ENCODE measurements around the gene UBE2H. TPM values are rescaled to one million over a fixed set of nuclear protein-coding genes. Genes with fewer than 3 reads are reported as not detected.
"Not testable (repeated sequence)": the region's sequence is repeated elsewhere in the genome, so short reads cannot be mapped to it uniquely, and the experiment has no call there.

The UBE2H gene
- total RNA-seq, 2 donors from 2014 or later: 24.9 to 45.2 TPM

DNA sequence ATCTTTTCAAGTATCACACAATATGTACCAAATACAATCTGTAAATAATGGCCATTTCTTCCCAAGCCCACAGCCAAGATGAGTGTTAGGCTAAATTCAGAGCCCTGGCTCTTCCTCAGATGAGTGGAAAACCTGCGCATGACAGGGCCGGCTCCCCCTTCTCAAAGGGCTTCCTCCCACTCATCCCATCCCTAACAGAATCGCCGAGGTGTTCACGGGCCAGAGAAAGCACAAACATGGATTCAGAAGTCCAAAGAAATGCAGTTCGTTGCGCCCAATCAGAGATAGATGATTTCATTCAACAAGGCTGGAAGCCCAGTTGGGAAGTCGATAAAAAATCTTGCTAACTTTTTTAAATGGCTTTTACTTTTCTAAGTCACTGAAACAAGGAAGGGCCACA lies 121.8 kb downstream of the UBE2H start:
- Mint-ChIP-seq H3K36me3 (no peaks in the 10 kb centered on the region), H3K4me3 (no peak overlapping the region), H3K27me3 (no peaks in the 10 kb centered on the region), H3K9me3 (no peaks in the 10 kb centered on the region), H3K27ac (no peak overlapping the region), H3K4me1 (ENCODE audit: low read depth in 2 of 2) (peaks cover 14% of the 10 kb centered on the region in 2 donors)
- no peak for ATAC-seq
- no peak for DNase-seq (ENCODE audit: low spot score)

DNA sequence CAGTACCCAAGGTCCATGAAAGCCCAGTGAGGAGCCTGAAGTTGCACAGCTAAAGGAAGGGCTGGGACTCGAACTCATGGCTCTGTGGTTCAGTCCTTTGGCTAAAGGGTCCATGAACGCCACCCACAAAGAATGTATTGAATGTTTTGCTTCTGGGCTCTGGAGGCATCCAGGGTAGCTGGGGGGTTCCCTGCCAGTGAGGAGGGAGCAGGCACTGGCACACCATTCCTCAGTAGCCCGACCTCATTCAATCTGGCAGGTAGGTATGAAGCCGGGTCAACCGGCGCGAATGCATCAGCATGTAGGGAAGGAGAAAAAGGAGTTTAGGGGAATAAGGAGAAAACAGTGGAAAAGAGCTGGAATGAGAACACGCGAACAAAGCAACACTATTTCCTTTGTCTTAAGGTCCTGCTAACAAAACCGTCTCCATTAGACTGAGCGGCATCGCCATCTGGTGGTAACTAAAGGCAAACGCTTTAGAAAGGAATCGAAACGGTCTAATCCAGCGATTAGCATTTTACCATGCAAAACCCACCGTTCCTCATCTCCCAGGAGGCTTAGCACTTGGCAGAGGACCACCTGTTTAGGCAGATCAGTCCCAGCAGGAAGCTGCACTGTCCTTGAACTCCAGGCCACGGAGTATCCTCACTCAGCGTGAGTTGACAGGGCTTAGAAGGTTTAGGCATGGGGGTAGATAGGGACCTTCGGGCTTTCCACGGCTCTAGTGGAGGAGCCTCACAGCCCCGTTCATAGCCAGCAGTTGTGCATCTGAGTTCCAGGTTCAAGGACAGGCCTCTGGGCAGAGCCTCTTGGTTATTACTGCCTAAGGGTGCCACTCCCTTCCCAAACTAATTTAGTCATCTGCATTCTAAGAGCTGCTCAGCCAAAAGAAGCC lies 122.8 kb downstream of the UBE2H start:
- DNase-seq (ENCODE audit: low spot score) (peak; percentile 78), ATAC-seq (peak in 1 of 2 donors; percentile 29)
- no peaks in the 10 kb centered on the region for H3K27me3 Mint-ChIP-seq
- peaks cover 20 to 21% of the 10 kb centered on the region in 2 donors for H3K4me1 Mint-ChIP-seq (ENCODE audit: low read depth in 2 of 2)
- peak overlapping the region; percentile 68 for H3K4me3 Mint-ChIP-seq
- H3K36me3 Mint-ChIP-seq: no peaks in the 10 kb centered on the region
- no peaks in the 10 kb centered on the region for H3K9me3 Mint-ChIP-seq
- H3K27ac Mint-ChIP-seq: peak overlapping the region; percentile 50 to 61

DNA sequence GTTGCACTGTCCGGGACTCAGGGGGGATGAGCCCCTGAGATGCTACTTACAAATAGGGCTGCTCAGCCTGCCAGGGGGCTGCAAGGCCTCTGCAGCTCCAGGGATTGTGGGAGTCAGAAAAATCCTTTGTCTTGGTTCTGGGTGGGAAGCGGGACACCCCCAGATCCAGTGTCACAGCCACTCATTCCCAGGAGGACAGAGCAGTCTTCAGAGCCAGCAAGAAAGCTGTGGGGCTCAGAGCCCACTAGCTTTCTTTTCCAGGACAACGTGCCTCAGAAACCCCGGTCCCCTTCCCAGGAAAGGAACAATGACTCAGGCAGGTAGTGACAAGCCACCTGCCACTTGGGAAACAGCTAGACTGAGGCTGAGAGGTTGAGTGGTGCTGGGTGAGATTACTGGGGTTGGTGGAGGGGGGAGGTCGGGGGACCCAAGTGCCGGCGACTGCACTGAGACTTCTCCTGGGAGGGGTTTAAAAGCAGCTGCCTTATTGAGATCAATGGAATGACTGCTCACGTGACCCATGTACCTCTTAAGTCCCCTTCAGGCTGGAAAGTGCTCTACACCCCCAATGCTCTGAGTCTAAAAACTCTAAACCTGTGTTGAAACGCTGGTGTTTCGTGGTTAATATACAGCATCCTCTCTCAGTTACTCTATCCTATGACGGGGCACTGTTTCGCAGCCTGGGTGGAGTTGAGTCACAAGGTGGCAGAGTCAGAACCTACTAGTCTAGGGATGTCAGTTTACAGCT lies 123.6 kb downstream of the UBE2H start:
- Mint-ChIP-seq H3K4me3 (peak overlapping the region; percentile 68), H3K27me3 (no peaks in the 10 kb centered on the region), H3K27ac (peak overlapping the region; percentile 50 to 61), H3K4me1 (ENCODE audit: low read depth in 2 of 2) (peaks cover 24 to 27% of the 10 kb centered on the region in 2 donors), H3K9me3 (no peaks in the 10 kb centered on the region), H3K36me3 (no peaks in the 10 kb centered on the region)
- ATAC-seq (peak; percentile 61 to 73), DNase-seq (ENCODE audit: low spot score) (no peak)

DNA sequence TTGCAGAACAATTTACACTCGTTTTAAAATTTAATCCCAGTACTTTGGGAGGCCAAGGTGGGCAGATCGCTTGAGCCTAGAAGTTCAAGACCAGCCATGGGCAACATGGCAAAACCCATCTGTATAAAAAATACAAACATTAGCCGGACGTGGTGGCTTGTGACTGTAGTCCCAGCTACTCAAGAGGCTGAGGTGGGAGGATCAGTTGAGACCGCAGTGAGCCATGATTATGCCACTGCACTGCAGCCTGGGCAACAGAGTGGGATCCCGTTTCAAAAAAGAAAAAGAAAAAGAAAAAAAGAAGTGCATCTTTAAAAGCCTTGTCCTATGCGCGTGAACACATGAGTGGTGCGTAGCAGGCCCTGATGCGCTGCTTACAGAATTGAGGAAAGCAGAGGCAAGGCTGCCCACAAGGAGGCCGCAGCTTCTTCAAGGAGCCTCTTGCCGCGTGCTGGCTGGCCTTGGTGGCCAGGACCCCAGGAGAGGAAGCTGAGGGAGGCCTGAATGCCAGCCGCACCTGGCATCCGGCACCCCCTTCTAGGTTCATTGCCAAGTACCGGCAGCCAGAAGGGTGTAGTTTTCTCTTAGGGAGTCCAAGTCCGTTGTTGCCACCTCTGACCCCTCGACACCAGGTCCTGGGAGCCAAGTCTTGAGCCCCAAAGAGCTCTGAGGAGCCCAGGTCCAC lies 124.5 kb downstream of the UBE2H start:
- Mint-ChIP-seq H3K4me1 (ENCODE audit: low read depth in 2 of 2) (peaks cover 24 to 27% of the 10 kb centered on the region in 2 donors), H3K36me3 (no peaks in the 10 kb centered on the region), H3K27ac (no peak overlapping the region), H3K9me3 (no peaks in the 10 kb centered on the region), H3K27me3 (no peaks in the 10 kb centered on the region), H3K4me3 (no peak overlapping the region)
- DNase-seq (ENCODE audit: low spot score) (no peak), ATAC-seq (no peak)

DNA sequence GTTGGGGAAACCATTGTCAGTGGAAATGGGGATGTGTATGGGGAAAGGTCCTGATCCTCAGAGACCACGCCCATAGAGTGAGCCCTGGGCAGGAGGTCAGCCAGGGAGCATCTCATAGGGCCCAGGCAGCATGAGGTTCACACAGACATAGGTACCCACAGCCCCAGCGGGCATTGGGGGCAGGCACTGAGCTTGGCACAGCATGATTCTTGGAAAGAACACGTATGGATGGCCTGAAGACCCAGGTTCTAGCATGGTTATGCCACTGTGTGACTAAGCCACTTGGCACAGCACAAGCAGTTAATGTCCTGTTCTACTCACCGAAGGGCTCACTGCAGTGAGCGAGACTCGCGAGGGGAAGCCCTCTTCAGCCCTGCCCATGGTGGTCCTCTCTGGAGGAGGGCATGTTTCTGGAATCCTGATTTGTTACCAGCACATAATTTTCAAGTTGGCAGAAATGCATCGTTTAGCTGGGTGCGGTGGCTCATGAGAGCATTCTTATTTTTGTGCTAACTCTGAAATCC lies 125.2 kb downstream of the UBE2H start:
- Mint-ChIP-seq H3K9me3 (no peaks in the 10 kb centered on the region), H3K36me3 (no peaks in the 10 kb centered on the region), H3K4me1 (ENCODE audit: low read depth in 2 of 2) (peaks cover 24 to 27% of the 10 kb centered on the region in 2 donors), H3K27me3 (no peaks in the 10 kb centered on the region), H3K4me3 (no peak overlapping the region), H3K27ac (no peak overlapping the region)
- ATAC-seq (no peak), DNase-seq (ENCODE audit: low spot score) (no peak)

DNA sequence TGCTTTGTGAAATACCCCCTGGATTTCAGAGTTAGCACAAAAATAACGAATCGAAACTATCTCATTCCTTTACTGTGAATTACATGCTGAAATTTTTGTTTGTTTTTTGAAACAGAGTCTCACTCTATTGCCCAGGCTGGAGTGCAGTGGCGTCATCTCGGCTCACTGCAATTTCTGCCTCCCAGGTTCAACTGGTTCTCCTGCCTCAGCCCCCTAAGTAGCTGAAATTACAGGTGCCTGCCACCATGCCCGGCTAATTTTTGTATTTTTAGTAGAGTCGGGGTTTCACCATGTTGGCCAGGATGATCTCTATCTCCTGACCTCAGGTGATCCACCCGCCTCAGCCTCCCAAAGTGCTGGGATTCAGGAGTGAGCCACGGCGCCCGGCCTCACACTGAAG lies 125.9 kb downstream of the UBE2H start:
- H3K4me3 Mint-ChIP-seq: peak overlapping the region; percentile 15
- H3K9me3 Mint-ChIP-seq; ATAC-seq; H3K27ac Mint-ChIP-seq; H3K36me3 Mint-ChIP-seq; H3K27me3 Mint-ChIP-seq; DNase-seq (ENCODE audit: low spot score): not testable (repeated sequence)
- peaks cover 24 to 27% of the 10 kb centered on the region in 2 donors for H3K4me1 Mint-ChIP-seq (ENCODE audit: low read depth in 2 of 2)

DNA sequence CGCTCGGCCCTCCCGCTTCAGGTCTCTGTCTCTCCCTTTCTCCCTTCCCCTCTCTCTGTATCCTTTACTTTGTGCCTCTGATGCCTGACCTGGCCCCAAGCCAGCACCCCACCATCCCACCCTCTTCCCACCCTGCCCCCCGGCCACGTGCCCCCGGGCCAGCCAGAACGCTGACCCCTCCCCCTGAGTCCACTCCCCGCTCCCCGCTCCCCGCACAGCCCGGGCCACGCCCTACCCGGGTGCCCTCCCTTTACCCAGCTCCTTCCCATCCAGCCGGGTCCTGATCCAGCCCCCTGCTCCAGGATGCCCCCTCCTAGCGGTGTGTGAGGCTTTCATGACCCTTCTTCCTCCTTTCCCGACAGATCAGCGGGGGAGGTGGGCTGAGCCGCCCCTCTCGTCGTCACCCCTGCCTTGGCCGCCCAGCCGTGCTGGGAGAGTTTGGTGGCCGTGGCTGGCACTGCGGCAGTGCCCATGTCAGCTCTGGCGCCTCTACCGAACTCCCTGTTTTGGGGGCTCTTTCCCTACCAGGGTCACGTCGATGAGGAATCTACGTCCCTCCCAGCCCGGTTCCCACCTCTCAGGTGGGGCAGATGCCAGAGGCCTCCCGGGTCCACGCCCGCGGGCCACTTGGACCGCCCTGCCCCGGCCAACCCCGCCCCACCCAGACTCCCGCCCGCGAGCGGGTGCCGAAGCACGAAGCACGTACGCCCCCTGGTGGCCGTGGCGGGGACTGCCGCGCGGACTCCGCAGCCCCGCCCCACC lies 127.4 kb downstream of the UBE2H start:
- Mint-ChIP-seq H3K4me1 (ENCODE audit: low read depth in 2 of 2) (peaks cover 23 to 24% of the 10 kb centered on the region in 2 donors), H3K27me3 (no peaks in the 10 kb centered on the region), H3K36me3 (no peaks in the 10 kb centered on the region), H3K9me3 (no peaks in the 10 kb centered on the region), H3K27ac (peak overlapping the region in 1 of 2 donors; percentile 63), H3K4me3 (peak overlapping the region; percentile 86)
- DNase-seq (ENCODE audit: low spot score) (peak; percentile 89), ATAC-seq (peak; percentile 87 to 91)

DNA sequence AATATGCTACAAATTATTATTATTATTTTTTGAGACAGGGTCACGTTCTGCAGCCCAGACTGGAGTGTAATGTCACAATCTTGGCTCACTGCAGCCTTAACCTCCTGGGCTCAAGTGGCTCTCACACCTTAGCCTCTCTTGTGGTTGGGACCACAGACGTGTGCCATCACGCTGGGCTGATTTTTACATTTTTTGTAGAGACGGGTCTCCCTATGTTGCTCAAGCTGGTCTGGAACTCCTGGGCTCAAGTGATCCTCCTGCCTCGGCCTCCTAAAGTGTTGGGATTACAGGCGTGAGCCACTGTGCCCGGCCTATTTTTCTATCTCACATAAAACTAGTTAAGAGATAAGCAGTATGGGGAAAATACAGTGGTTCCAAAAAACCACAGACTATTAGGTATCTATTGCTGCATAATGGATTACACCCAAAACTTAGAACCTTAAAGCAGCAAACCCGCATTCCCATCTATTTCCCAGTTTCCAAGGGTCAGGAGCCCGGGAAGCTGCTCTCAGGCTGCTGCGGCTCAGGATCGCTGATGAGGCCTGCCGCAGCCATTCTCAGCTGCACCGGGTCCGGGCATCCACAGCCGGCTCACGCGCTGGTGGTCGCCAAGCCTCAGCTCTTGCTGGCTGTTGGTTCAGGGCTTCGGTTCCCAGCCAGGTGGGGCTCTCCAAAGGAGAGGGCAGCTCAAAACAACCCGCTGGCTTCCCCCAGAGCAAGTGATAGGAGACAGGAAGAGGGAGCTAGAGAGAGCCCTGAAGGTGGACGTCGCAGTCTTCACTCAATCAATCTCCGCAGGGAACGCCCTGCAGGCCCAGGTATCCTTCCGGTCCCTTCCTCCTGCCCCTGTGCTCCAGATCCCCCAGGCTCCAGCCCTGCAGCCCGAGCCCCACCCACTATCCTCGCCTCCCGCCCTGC lies 128.2 kb downstream of the UBE2H start:
- H3K4me1 Mint-ChIP-seq (ENCODE audit: low read depth in 2 of 2): peaks cover 14 to 16% of the 10 kb centered on the region in 2 donors
- no peaks in the 10 kb centered on the region for H3K36me3 Mint-ChIP-seq
- no peaks in the 10 kb centered on the region for H3K9me3 Mint-ChIP-seq
- DNase-seq (ENCODE audit: low spot score) (no peak), ATAC-seq (peak in 1 of 2 donors; percentile 7)
- no peaks in the 10 kb centered on the region for H3K27me3 Mint-ChIP-seq
- H3K4me3 Mint-ChIP-seq: peak overlapping the region; percentile 86
- H3K27ac Mint-ChIP-seq: peak overlapping the region in 1 of 2 donors; percentile 63

DNA sequence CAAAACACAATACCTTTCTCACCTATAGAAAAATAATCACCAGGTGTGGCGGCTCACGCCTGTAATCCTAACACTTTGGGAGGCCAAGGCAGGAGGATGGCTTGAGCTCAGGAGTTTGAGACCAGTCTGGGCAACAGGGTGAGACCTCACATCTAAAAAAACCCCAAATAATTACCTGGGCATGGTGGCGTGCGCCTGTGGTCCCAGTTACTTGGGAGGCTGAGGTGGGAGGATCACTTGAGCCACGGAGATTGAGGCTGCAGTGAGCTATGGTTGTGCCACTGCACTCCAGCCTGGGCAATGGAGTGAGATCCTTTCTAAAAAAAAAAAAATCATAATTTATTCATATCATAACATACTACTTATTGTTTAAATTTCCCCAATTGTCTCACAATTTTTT lies 129.6 kb downstream of the UBE2H start:
- H3K4me3 Mint-ChIP-seq; ATAC-seq; DNase-seq (ENCODE audit: low spot score); H3K27ac Mint-ChIP-seq; H3K27me3 Mint-ChIP-seq; H3K36me3 Mint-ChIP-seq; H3K9me3 Mint-ChIP-seq: not testable (repeated sequence)
- H3K4me1 Mint-ChIP-seq (ENCODE audit: low read depth in 2 of 2): peaks cover 13% of the 10 kb centered on the region in 2 donors

DNA sequence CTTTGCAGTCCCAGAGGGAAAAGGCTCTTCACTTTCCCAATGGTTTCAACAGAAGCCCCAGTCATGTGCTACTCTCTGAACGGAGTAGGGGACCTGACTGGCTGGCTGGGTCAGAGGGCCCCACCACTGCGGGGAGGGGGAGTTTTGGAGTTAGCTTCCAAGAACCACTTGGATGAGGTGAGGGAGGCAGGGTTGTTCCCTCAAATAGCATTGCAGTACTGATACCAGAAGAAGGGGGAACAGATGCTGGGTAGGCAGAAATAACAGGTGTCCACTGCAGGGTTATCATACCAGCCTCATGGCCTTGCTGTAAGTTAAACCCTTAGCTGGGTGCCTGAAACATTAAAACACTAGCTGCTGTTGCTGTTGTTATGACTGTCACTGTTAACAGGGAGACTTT lies 131.3 kb downstream of the UBE2H start:
- H3K27ac Mint-ChIP-seq: no peak overlapping the region
- H3K27me3 Mint-ChIP-seq: no peaks in the 10 kb centered on the region
- no peak overlapping the region for H3K4me3 Mint-ChIP-seq
- ATAC-seq: no peak
- H3K9me3 Mint-ChIP-seq: no peaks in the 10 kb centered on the region
- no peak for DNase-seq (ENCODE audit: low spot score)
- H3K4me1 Mint-ChIP-seq (ENCODE audit: low read depth in 2 of 2): peaks cover 13% of the 10 kb centered on the region in 2 donors
- H3K36me3 Mint-ChIP-seq: peaks cover 15% of the 10 kb centered on the region

DNA sequence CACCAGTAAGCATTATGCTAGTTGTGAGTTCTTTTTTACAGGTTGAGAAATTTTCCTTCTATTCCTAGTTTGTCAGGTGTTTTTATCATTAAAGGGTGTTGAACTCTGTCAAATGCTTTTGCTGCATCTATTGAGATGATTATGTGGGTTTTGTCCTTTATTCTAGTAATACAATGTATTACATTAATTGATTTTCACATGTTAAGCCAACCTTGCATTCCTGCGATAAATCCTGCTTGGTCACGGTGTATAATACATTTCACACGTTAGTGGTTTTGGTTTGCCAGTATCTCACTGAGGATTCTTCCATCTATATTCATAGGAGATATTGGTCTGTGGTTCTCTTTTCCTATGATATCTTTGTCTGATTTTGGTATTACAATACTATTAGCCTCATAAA lies 136.0 kb downstream of the UBE2H start:
- peaks cover 15% of the 10 kb centered on the region for H3K36me3 Mint-ChIP-seq
- peaks cover 3 to 6% of the 10 kb centered on the region in 2 donors for H3K27me3 Mint-ChIP-seq
- H3K9me3 Mint-ChIP-seq: no peaks in the 10 kb centered on the region
- ATAC-seq (no peak), DNase-seq (ENCODE audit: low spot score) (no peak)
- no peak overlapping the region for H3K27ac Mint-ChIP-seq
- no peaks in the 10 kb centered on the region for H3K4me1 Mint-ChIP-seq (ENCODE audit: low read depth in 2 of 2)
- H3K4me3 Mint-ChIP-seq: no peak overlapping the region

DNA sequence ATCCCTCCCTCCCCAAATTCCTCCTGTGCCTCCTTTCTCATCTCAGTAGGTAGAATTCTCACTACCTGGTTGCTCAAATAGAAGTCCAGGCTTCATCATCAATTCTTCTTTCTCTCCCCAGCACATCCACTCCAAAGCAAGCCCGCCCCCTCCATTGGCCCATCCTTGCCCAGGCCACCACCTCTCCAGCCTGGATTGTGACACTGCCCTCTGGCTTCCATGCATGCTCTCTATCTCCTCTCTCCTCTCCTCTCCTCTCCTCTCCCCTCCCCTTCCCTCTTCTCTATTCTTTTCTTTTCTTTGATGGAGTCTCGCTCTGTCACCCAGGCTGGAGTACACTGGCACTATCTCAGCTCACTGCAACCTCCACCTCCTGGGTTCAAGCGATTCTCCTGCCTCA lies 144.9 kb downstream of the UBE2H start:
- Mint-ChIP-seq H3K4me3 (no peak overlapping the region), H3K27ac (no peak overlapping the region), H3K4me1 (ENCODE audit: low read depth in 2 of 2) (no peaks in the 10 kb centered on the region), H3K9me3 (no peaks in the 10 kb centered on the region), H3K36me3 (no peaks in the 10 kb centered on the region), H3K27me3 (peaks cover 3 to 7% of the 10 kb centered on the region in 2 donors)
- no peak for DNase-seq (ENCODE audit: low spot score)
- ATAC-seq: no peak
